ENCODE measurements around the gene SSUH2.
"Not testable (repeated sequence)": the region's sequence is repeated elsewhere in the genome, so short reads cannot be mapped to it uniquely, and the experiment has no call there.

SSUH2 gene

DNA sequence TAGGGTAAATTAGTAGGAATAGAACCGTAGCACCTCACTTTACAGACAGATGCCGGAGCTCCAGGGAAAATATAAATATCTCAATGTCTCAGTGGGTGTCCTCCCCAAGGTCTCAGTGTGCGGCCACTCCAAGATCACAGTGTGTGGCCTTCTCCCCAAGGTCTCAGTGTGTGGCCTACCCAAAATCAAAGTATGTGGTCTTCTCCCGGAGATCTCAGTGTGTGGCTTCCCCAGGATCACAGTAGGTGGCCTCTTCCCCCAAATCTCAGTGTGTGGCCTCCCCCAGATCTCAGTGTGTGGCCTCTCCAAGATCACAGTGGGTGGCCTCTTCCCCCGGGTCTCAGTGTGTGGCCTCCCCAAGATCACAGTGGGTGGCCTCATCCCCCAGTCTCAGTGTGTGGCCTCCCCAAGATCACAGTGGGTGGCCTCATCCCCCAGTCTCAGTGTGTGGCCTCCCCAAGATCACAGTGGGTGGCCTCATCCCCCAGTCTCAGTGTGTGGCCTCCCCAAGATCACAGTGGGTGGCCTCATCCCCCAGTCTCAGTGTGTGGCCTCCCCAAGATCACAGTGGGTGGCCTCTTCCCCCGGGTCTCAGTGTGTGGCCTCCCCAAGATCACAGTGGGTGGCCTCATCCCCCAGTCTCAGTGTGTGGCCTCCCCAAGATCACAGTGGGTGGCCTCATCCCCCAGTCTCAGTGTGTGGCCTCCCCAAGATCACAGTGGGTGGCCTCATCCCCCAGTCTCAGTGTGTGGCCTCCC is 10.2 kb upstream of the SSUH2 start:
- H3K4me1 Mint-ChIP-seq; ATAC-seq (replicated peaks; ENCODE audit: extremely low read depth, poor library complexity, severe bottlenecking); DNase-seq (ENCODE audit: low spot score in 2 of 2); H3K36me3 Mint-ChIP-seq (ENCODE audit: insufficient read depth); H3K4me3 Mint-ChIP-seq; H3K27ac Mint-ChIP-seq (ENCODE audit: low read depth): not testable (repeated sequence)
- peaks cover 62% of the 10 kb centered on the region for H3K27me3 Mint-ChIP-seq
- peaks cover 12% of the 10 kb centered on the region for H3K9me3 Mint-ChIP-seq

DNA sequence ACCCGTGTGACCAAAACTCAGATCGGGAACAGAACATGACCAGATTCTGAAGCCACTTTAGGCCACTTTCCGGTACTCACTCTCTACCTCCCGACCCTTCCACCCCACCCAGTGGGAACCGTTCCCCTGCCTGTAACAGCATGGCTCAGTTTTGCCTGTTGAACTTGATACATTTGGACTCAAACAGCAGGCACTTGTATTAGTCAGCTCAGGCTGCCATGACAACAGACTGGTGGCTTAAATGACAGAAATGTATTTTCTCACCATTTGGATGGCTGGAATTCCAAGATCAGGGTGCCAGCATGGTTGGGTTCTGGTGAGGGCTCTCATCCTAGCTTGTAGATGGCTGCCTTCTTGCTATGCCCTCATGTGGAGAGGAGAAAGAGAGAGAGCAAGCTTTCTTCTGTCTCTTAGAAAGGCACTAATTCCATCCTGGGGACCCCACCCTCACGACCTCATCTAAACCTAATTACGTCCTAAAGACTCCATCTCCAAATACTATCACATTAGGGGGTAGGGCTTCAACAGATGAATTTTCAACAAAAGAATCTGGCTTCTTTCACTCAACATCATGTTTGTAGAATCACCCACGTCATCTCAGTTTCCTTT is 9.3 kb upstream of the SSUH2 start:
- H3K4me3 Mint-ChIP-seq: no peak overlapping the region
- DNase-seq (ENCODE audit: low spot score in 2 of 2): no peak
- H3K27ac Mint-ChIP-seq (ENCODE audit: low read depth): no peak overlapping the region
- no peak for ATAC-seq (replicated peaks; ENCODE audit: extremely low read depth, poor library complexity, severe bottlenecking)
- H3K27me3 Mint-ChIP-seq: peaks cover 62% of the 10 kb centered on the region
- no peaks in the 10 kb centered on the region for H3K4me1 Mint-ChIP-seq
- H3K36me3 Mint-ChIP-seq (ENCODE audit: insufficient read depth): no peaks in the 10 kb centered on the region
- peaks cover 12% of the 10 kb centered on the region for H3K9me3 Mint-ChIP-seq

DNA sequence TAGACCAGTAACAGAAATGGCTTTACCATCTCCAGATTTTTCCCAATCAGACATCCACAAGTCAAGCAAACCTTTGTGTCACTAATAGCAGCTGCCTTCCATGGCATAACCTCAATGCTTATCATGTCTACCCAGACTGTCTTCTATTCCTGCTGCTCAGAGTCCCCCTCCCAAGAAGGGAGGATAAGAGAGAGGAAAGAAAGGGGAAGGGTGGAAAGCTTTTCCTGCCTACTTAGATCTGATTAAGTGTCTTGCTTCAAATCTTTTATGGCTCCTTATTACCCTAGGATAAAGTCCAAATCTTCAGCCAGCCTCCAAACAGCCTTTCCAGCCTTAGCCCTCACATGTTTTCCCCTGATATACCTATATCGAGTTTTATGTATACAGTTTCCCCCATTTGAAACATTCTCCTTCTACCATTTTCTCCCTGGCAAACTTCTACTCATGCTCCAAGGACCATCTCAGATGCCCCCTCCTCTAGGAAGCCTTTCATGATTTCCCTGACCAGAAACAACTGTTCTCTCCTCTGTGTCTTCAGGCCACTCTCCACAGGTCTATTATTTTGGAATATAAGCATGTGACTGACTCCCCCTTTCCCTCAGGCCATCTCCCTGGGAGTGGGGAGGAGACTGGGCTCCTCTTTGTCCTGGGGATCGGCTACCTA is 7.9 kb upstream of the SSUH2 start:
- no peak overlapping the region for H3K27ac Mint-ChIP-seq (ENCODE audit: low read depth)
- no peak overlapping the region for H3K4me3 Mint-ChIP-seq
- no peak for DNase-seq (ENCODE audit: low spot score in 2 of 2)
- H3K36me3 Mint-ChIP-seq (ENCODE audit: insufficient read depth): no peaks in the 10 kb centered on the region
- H3K27me3 Mint-ChIP-seq: peaks cover 62% of the 10 kb centered on the region
- ATAC-seq (replicated peaks; ENCODE audit: extremely low read depth, poor library complexity, severe bottlenecking): no peak
- no peaks in the 10 kb centered on the region for H3K4me1 Mint-ChIP-seq
- peaks cover 12% of the 10 kb centered on the region for H3K9me3 Mint-ChIP-seq

DNA sequence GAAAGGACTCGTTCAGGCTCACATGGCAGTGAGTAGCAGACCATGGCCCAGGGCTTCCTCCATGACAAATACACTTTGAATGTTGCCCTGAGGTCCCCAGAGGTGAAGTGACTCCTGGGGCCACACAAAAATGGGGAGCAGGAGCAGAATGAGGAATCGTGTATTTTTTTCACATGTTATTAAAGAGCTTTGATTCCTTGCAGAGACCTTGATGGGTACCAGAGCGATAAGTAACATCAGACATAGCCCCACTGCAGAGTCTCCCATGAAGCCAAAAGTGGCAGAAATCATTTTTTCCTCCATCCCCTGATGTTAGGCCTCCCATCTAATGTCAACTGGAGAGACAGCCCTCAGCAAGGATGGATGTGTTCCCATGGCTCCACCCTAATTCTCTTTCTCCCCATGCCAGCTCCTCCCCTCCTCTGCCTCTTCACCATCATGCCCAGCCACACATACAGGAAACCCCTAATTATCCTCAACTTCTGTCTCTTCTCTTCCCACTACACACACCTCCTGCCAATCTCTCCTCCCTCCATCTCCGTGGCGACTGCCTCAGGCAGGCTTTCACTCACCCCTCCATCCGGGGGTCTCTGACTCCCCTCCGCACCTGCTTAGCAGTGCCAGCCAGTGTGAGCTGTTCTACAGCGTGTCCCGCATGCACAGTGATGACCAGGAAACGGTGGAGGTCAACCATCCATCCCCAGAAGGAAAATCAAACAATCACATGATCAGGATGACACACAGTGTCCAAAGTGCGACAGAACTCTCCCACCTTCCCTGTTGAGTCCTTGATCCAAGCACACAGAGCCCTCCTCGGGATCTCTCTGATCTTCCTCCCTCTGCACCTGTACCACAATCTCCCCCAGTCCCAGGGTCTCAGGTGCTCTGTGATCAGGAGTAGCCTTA is 7.1 kb upstream of the SSUH2 start:
- Mint-ChIP-seq H3K4me1 (no peaks in the 10 kb centered on the region), H3K36me3 (ENCODE audit: insufficient read depth) (no peaks in the 10 kb centered on the region), H3K9me3 (peaks cover 12% of the 10 kb centered on the region), H3K27ac (ENCODE audit: low read depth) (no peak overlapping the region), H3K27me3 (peaks cover 62% of the 10 kb centered on the region), H3K4me3 (no peak overlapping the region)
- ATAC-seq (replicated peaks; ENCODE audit: extremely low read depth, poor library complexity, severe bottlenecking): no peak
- DNase-seq (ENCODE audit: low spot score in 2 of 2): no peak

DNA sequence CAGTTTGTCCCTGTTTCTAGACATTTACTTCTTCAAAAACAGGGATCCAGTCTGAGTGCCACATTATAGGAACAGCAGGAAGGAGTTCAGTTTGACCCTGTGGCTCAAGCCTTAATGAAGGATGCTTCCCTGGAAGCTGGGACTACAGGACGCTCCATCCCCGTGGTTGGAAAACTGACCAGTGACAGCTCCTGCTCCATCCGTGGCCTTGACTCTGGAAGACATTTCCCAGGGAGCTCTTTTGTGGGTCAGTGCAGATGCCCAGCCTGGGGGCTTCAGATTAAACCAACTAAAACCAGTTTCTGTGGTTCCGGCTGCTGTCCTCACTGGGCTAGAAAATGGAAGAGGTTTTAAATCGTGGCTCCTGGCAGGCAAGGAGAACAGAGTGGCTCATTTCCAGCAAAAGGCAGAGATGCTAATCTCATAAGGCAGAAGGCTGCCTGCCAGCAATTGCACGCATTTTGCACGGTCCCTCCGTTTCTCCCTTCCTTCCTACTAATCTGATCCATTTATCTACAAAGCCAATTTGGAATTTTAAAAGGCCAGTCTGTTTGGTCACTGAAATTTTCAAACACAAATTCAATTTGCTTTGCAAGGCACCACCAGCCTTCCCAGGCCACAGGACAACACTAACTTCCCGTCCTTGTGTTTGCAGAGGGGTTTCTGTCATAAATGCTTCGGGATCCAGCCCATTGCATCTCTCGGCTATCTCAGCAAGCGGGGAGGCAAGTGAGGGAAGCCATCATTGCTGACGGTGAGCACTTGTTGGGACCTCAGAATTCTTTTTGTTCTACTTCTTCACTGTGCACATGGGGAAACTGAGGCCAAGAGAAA is 6.2 kb upstream of the SSUH2 start:
- Mint-ChIP-seq H3K27me3 (peaks cover 64% of the 10 kb centered on the region), H3K9me3 (peaks cover 12% of the 10 kb centered on the region), H3K4me1 (no peaks in the 10 kb centered on the region), H3K27ac (ENCODE audit: low read depth) (no peak overlapping the region), H3K36me3 (ENCODE audit: insufficient read depth) (no peaks in the 10 kb centered on the region), H3K4me3 (no peak overlapping the region)
- ATAC-seq (replicated peaks; ENCODE audit: extremely low read depth, poor library complexity, severe bottlenecking) (no peak), DNase-seq (ENCODE audit: low spot score in 2 of 2) (no peak)

DNA sequence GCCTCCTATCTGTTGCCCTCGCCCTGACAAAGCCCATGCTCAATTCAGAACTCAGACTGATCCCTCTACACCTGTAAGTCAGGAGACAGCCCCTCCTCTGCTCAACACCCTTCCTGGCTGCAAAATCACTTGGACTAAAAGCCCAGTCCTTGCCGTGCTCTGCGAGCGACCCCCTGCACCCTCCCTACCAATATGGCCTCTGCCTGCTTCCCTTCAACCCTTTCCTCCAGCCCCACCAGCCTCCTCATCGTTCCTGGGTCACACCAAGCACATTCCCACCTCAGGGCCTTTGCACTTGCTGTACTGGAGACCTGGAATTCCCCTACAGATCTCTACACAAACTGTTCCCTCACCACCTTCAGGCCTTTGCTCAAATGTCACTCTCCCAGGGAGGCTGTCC is 5.2 kb upstream of the SSUH2 start:
- peaks cover 2% of the 10 kb centered on the region for H3K36me3 Mint-ChIP-seq (ENCODE audit: insufficient read depth)
- no peak overlapping the region for H3K27ac Mint-ChIP-seq (ENCODE audit: low read depth)
- peaks cover 60% of the 10 kb centered on the region for H3K27me3 Mint-ChIP-seq
- H3K4me1 Mint-ChIP-seq: no peaks in the 10 kb centered on the region
- DNase-seq (ENCODE audit: low spot score in 2 of 2): no peak
- no peak overlapping the region for H3K4me3 Mint-ChIP-seq
- peaks cover 12% of the 10 kb centered on the region for H3K9me3 Mint-ChIP-seq
- ATAC-seq (replicated peaks; ENCODE audit: extremely low read depth, poor library complexity, severe bottlenecking): no peak

DNA sequence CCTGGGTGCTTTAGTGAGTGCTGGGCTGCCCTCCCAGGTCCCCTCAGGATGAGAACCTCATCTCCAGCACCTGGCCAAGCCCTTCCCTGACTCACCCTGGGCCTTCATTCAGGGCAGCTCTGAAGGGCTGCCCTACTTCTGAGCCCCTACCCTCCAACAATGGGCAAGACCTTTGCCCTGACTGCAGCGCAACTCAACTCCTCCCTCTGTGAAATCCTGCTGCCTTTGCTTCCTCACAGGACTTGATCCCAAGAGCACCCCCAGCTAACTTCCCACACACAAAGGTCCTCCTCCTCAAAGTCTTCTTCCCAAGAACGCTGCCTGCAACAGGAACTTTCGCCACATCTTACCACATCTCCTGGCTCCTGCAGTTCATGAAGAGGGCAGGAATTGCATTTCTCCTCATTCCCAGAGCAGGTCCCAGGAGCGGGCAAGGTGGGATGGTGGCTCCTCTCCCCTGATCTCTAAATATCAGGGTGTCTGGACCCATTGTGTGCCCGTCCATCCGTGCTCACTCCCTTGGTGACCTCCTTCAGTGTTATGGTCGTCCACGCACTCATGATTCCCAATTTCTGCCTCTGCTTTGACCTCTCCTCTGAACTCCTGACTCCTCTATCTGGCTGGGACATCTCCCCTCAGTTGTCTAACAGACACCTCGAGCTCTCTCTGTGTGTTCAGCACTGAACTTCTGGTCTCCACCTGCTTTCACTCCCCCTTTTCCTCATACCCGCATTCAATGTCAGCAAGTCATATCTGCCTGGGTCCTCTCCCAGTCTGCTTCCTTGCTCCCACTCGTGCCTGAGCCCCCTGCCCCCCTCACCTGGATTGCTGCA is 4.5 kb upstream of the SSUH2 start:
- no peak overlapping the region for H3K27ac Mint-ChIP-seq (ENCODE audit: low read depth)

DNA sequence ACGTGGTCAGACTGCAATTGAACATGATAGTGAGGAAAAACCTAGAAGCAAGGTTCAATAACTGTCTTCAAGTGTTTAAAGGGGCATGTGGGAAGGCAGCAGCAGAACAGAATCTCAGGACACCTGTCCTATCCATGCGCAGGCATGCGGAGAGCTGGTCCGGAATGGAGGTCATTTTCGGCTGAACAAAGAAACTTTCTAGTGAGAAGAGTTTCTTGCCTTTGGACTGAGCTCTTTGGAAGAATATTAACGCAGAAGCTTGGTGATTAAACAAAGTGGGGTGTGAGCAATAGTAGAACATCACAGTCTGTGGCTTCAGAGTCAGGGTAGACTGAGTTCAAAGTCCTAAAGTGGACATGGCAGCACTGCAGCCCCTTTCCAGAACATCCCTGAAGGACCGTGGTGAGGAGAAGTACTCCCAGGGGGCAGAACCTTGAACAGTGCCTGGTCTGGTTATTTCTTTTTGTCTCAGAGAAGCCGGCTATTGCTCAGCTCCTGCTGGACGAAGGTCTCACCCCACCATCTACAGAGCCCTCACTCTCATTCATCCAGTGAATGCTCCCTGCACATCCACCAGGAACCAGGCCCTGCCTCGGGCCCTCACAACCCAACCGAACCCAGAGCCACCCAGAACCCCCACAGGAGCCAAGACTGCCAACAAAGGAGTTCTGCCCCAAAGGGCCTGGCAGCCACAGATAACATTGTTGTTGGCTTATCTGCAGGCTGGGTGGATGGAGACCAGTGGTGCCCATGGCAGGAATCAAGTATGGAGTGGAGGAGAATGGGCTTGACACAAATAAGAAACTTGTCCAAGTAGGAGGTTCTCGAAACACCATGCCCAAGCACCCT is 2.8 kb upstream of the SSUH2 start:
- DNase-seq (ENCODE audit: low spot score in 2 of 2) (no peak), ATAC-seq (replicated peaks; ENCODE audit: extremely low read depth, poor library complexity, severe bottlenecking) (no peak)
- Mint-ChIP-seq H3K36me3 (ENCODE audit: insufficient read depth) (peaks cover 2% of the 10 kb centered on the region), H3K9me3 (peaks cover 6% of the 10 kb centered on the region), H3K27me3 (peaks cover 56% of the 10 kb centered on the region), H3K4me1 (no peaks in the 10 kb centered on the region), H3K27ac (ENCODE audit: low read depth) (no peak overlapping the region), H3K4me3 (no peak overlapping the region)

More for the DNA sequence above, 4.5 kb upstream of the SSUH2 start:
- peaks cover 61% of the 10 kb centered on the region for H3K27me3 Mint-ChIP-seq
- peaks cover 2% of the 10 kb centered on the region for H3K36me3 Mint-ChIP-seq (ENCODE audit: insufficient read depth)
- no peaks in the 10 kb centered on the region for H3K4me1 Mint-ChIP-seq
- H3K4me3 Mint-ChIP-seq: no peak overlapping the region
- H3K9me3 Mint-ChIP-seq: peaks cover 7% of the 10 kb centered on the region
- ATAC-seq (replicated peaks; ENCODE audit: extremely low read depth, poor library complexity, severe bottlenecking): no peak
- no peak for DNase-seq (ENCODE audit: low spot score in 2 of 2)

DNA sequence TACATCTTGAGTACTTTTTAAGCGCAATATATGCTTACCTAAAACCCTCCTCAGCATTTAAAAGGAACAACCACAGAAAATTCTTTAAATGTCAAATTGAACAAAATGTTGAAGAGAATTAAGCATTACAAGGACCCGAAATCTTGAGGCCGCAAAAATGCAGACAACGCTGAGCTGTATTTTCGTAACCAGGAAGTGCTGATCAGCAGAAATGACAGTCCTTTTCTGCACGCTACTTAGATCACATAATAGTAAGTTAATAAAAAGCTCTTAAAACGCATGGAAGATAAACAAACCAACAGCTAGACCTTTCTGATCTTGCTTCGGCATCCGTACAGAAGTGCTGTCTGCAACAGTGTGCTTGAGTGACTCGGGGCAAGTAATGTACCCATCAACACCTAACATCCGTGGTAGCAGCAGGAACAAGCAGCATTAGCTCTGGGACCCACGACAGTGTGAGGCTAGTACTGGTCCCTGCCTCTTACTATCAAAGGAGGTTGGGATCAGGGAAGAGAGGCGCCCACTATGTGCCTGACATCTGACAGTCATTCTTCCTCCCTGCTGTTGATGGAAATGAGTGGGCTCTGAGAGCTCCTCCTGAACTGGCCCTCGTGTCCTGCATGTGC is 1.8 kb upstream of the SSUH2 start:
- H3K9me3 Mint-ChIP-seq: no peaks in the 10 kb centered on the region
- DNase-seq (ENCODE audit: low spot score in 2 of 2) (no peak), ATAC-seq (replicated peaks; ENCODE audit: extremely low read depth, poor library complexity, severe bottlenecking) (no peak)
- H3K4me3 Mint-ChIP-seq: no peak overlapping the region
- H3K36me3 Mint-ChIP-seq (ENCODE audit: insufficient read depth): peaks cover 2% of the 10 kb centered on the region
- H3K27ac Mint-ChIP-seq (ENCODE audit: low read depth): no peak overlapping the region
- peaks cover 47% of the 10 kb centered on the region for H3K27me3 Mint-ChIP-seq
- H3K4me1 Mint-ChIP-seq: no peaks in the 10 kb centered on the region

DNA sequence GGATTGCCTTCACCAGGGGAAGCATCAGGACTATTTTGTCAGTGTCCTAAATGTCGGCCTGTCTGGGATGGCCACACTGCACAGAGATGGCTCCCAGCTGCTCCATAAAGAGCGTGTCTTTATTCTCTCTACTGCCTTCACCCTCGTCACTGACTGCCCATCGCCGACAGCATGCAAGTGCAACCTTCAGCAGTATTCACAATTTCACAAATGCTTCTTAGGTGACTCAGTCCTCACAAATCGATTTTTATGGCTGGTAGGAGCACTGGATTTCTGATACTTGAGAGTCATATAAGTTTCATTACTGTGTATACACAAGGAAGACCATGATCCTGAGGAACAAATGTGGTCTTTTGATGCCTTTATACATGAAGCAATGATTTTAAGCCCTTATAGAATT is 1.1 kb upstream of the SSUH2 start:
- no peaks in the 10 kb centered on the region for H3K4me1 Mint-ChIP-seq
- H3K9me3 Mint-ChIP-seq: no peaks in the 10 kb centered on the region
- peaks cover 2% of the 10 kb centered on the region for H3K36me3 Mint-ChIP-seq (ENCODE audit: insufficient read depth)
- H3K27me3 Mint-ChIP-seq: peaks cover 45% of the 10 kb centered on the region
- no peak for DNase-seq (ENCODE audit: low spot score in 2 of 2)
- no peak overlapping the region for H3K27ac Mint-ChIP-seq (ENCODE audit: low read depth)
- no peak overlapping the region for H3K4me3 Mint-ChIP-seq
- no peak for ATAC-seq (replicated peaks; ENCODE audit: extremely low read depth, poor library complexity, severe bottlenecking)
